ENCODE data around the gene IGF2BP2.
"Not testable (repeated sequence)": the region's sequence is repeated elsewhere in the genome, so short reads cannot be mapped to it uniquely, and the experiment has no call there.

The IGF2BP2 gene

GRCh38 chr3:185825006-185825638 is at the start of gene IGF2BP2:
Gene IGF2BP2, minus strand, starts transcription at chr3:185825042. Its CDS starts 82 bp downstream, at chr3:185824960.
- DNase-seq, result no peak

GRCh38 chr3:185874119-185874518 is 49.3 kb upstream of the IGF2BP2 start:
- no peak for DNase-seq

- DNase-seq, result no peak
Measured at GRCh38 chr3:185867650-185868049, 42.8 kb upstream of the IGF2BP2 start.

GRCh38 chr3:185866995-185867394 is 42.2 kb upstream of the IGF2BP2 start:
- DNase-seq, result no peak

- no peak for DNase-seq
Measured at GRCh38 chr3:185866555-185866954, 41.7 kb upstream of the IGF2BP2 start.

- DNase-seq, result no peak
Measured at GRCh38 chr3:185865247-185865646, 40.4 kb upstream of the IGF2BP2 start.

- no peak for DNase-seq
Measured at GRCh38 chr3:185864767-185865166, 39.9 kb upstream of the IGF2BP2 start.

- no peak for DNase-seq
Measured at GRCh38 chr3:185862920-185863319, 38.1 kb upstream of the IGF2BP2 start.

- no peak for DNase-seq
Measured at GRCh38 chr3:185859294-185859972, 34.6 kb upstream of the IGF2BP2 start.

- DNase-seq, result no peak
Measured at GRCh38 chr3:185858502-185859225, 33.8 kb upstream of the IGF2BP2 start.

GRCh38 chr3:185857208-185857607 is 32.4 kb upstream of the IGF2BP2 start:
- no peak for DNase-seq

- no peak for DNase-seq
Measured at GRCh38 chr3:185856652-185857051, 31.8 kb upstream of the IGF2BP2 start.

- not testable (repeated sequence) for DNase-seq
Measured at GRCh38 chr3:185853771-185854170, 28.9 kb upstream of the IGF2BP2 start.

- no peak for DNase-seq
Measured at GRCh38 chr3:185852635-185853034, 27.8 kb upstream of the IGF2BP2 start.

- DNase-seq, result no peak
Measured at GRCh38 chr3:185851959-185852358, 27.1 kb upstream of the IGF2BP2 start.

GRCh38 chr3:185851046-185851445 is 26.2 kb upstream of the IGF2BP2 start:
- no peak for DNase-seq

- no peak for DNase-seq
Measured at GRCh38 chr3:185847506-185847905, 22.7 kb upstream of the IGF2BP2 start.

GRCh38 chr3:185846037-185846436 is 21.2 kb upstream of the IGF2BP2 start:
- DNase-seq, result no peak

GRCh38 chr3:185844051-185844450 is 19.2 kb upstream of the IGF2BP2 start:
- no peak for DNase-seq

- DNase-seq, result no peak
Measured at GRCh38 chr3:185843635-185844034, 18.8 kb upstream of the IGF2BP2 start.

GRCh38 chr3:185843126-185843525 is 18.3 kb upstream of the IGF2BP2 start:
- DNase-seq, result no peak

- DNase-seq, result no peak
Measured at GRCh38 chr3:185842241-185842640, 17.4 kb upstream of the IGF2BP2 start.

GRCh38 chr3:185838417-185838989 is 13.7 kb upstream of the IGF2BP2 start:
- not testable (repeated sequence) for DNase-seq

GRCh38 chr3:185837414-185837813 is 12.6 kb upstream of the IGF2BP2 start:
- DNase-seq, result no peak
